Measurements from ENCODE around the gene IGLL1. TPM values are rescaled to one million over a fixed set of nuclear protein-coding genes. Genes with fewer than 3 reads are reported as not detected.
"Not testable (repeated sequence)": the region's sequence is repeated elsewhere in the genome, so short reads cannot be mapped to it uniquely, and the experiment has no call there.

Gene IGLL1
- total RNA-seq (not detected), polyA plus RNA-seq (not detected)

DNA sequence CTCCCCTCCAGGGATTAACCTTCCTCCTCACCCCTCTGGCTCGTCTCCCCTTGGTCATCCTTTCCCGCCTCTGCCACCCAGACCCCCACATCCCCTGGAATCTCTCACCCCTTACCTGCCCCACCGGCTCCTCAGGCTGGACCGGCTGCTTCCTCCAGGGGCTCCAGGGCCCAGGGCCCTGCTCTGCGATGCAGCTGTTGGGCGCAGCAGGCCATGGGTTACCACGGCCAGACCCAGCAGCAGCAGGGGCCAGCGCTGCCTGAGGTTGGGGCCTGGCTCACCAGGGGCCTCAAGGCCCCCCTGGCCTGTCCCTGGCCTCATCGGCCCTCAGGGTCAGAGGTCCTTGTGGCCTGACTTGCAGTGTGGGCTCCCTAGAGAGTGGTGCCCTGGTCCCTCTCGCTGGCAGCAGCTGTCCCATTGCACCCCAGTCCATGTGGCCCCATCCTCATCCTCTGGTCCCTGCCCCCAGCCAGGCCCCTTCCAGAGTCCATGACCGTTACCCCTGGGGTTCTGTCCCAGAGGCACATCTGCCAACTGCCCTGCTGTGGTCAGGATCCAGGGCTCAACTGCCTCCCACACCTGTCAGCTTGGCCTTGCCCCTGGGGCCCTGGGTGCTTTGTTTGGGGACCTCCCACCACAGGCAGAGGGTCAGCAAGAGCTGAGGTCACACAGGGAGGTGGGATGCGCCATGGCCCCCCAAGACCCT lies at the start of gene IGLL1:
IGLL1 (minus strand) TSS at position 421 of the 706 bp plus-strand sequence; CDS start at position 321, 100 bp downstream.
- ChIA-PET POLR2A (no interaction called here), CTCF (no interaction called here)
- Histone ChIP-seq H3K36me3 (ENCODE audit: insufficient read depth, low read length) (no peaks in the 10 kb centered on the region), H3K4me1 (ENCODE audit: insufficient read depth, low read length) (no peaks in the 10 kb centered on the region), H3K27me3 (ENCODE audit: insufficient read depth, low read length, poor library complexity, severe bottlenecking) (peaks cover 3% of the 10 kb centered on the region), H3K27ac (ENCODE audit: low read depth, low read length) (no peak within 1 kb of the TSS), H3K4me3 (ENCODE audit: low read length) (no peak within 1 kb of the TSS), H3K9me3 (ENCODE audit: low read length) (no peaks in the 10 kb centered on the region)
- H3K4me3 Mint-ChIP-seq: no peak within 1 kb of the TSS
- peaks cover 29 to 53% of the 10 kb centered on the region in 2 donors for H3K27me3 Mint-ChIP-seq
- no peak for DNase-seq
- no peaks in the 10 kb centered on the region for H3K4me1 Mint-ChIP-seq
- H3K36me3 Mint-ChIP-seq: no peaks in the 10 kb centered on the region
- no peaks in the 10 kb centered on the region for H3K9me3 Mint-ChIP-seq
- H3K27ac Mint-ChIP-seq: no peak within 1 kb of the TSS

GRCh38 chr22:23628056-23628743 lies 48.1 kb upstream of the IGLL1 start:
- H3K9me3 ChIP-seq (ENCODE audit: low read length); H3K4me1 ChIP-seq (ENCODE audit: insufficient read depth, low read length); H3K27me3 ChIP-seq (ENCODE audit: insufficient read depth, low read length, poor library complexity, severe bottlenecking); H3K4me3 ChIP-seq (ENCODE audit: low read length); H3K27ac Mint-ChIP-seq; H3K27me3 Mint-ChIP-seq; H3K4me1 Mint-ChIP-seq; H3K27ac ChIP-seq (ENCODE audit: low read depth, low read length); H3K9me3 Mint-ChIP-seq; DNase-seq; POLR2A ChIA-PET; H3K4me3 Mint-ChIP-seq; H3K36me3 Mint-ChIP-seq; H3K36me3 ChIP-seq (ENCODE audit: insufficient read depth, low read length): not testable (repeated sequence)
- CTCF ChIA-PET: interaction anchor here (0.6 to 2.4 kb wide), 3 partner anchors 14 to 222 kb away, joined by 3 to 15 read pairs (median 8); no protein-coding TSS in a partner anchor

DNA sequence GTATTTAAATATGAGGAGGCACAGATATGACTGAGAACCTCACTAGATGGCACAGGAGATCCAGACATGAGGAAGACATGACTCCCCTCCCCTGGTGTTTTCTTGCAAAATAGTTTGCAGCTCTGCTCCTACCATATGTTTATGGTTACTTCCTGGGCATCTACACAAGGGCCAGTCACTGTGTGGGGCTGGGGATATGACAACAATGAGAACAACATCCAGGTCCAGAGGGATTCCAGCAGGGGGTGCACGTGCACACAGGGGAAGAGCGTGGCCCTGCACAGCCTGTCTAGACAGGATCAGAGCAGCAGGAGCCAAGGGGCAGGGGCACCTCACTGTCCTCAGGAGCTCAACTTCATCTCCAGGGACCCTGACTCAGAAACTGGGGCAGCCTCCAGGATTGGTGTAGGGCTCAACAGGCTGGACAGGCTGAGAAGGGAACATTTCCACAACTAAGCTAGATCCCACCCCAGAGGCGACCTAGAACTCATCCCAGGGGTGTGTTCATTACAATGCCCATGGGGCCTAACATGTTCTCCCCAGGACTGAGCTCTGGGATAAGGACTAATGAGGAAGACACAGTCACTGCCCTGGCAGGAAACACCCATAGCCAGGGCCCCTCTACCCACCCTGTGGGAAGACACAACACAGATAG lies 47.4 kb upstream of the IGLL1 start:
- H3K27ac Mint-ChIP-seq: peak overlapping the region in 1 of 8 donors; percentile 40
- H3K36me3 Mint-ChIP-seq; H3K4me1 Mint-ChIP-seq; H3K27me3 Mint-ChIP-seq; H3K4me3 Mint-ChIP-seq; H3K4me1 ChIP-seq (ENCODE audit: insufficient read depth, low read length); H3K36me3 ChIP-seq (ENCODE audit: insufficient read depth, low read length); H3K9me3 Mint-ChIP-seq; H3K9me3 ChIP-seq (ENCODE audit: low read length); H3K4me3 ChIP-seq (ENCODE audit: low read length); POLR2A ChIA-PET; H3K27ac ChIP-seq (ENCODE audit: low read depth, low read length); H3K27me3 ChIP-seq (ENCODE audit: insufficient read depth, low read length, poor library complexity, severe bottlenecking): not testable (repeated sequence)
- DNase-seq: peak; percentile 35 to 69 (median 38)
- CTCF ChIA-PET: interaction anchor here (0.6 to 2.4 kb wide), 3 partner anchors 13 to 223 kb away, joined by 3 to 15 read pairs (median 8); no protein-coding TSS in a partner anchor

GRCh38 chr22:23626286-23626975 lies 46.3 kb upstream of the IGLL1 start:
- Mint-ChIP-seq H3K4me1 (no peaks in the 10 kb centered on the region), H3K36me3 (peaks cover 0 to 10% (median 4%) of the 10 kb centered on the region in 3 donors), H3K4me3 (no peak overlapping the region), H3K27ac (no peak overlapping the region), H3K9me3 (no peaks in the 10 kb centered on the region), H3K27me3 (peaks cover 0 to 2% of the 10 kb centered on the region in 2 donors)
- no peaks in the 10 kb centered on the region for H3K36me3 ChIP-seq (ENCODE audit: insufficient read depth, low read length)
- no peaks in the 10 kb centered on the region for H3K27me3 ChIP-seq (ENCODE audit: insufficient read depth, low read length, poor library complexity, severe bottlenecking)
- no peaks in the 10 kb centered on the region for H3K4me1 ChIP-seq (ENCODE audit: insufficient read depth, low read length)
- ChIA-PET POLR2A (no interaction called here), CTCF (interaction anchor here (2.4 kb wide), 1 partner anchor 219 kb away, joined by 8 read pairs; no protein-coding TSS in a partner anchor)
- H3K4me3 ChIP-seq (ENCODE audit: low read length): no peak overlapping the region
- no peak overlapping the region for H3K27ac ChIP-seq (ENCODE audit: low read depth, low read length)
- DNase-seq: no peak
- no peaks in the 10 kb centered on the region for H3K9me3 ChIP-seq (ENCODE audit: low read length)

- Mint-ChIP-seq H3K36me3 (peaks cover under 1 to 9% (median 8%) of the 10 kb centered on the region in 3 donors), H3K4me1 (no peaks in the 10 kb centered on the region), H3K27me3 (peaks cover 0 to 2% of the 10 kb centered on the region in 2 donors), H3K9me3 (no peaks in the 10 kb centered on the region), H3K27ac (no peak overlapping the region), H3K4me3 (no peak overlapping the region)
- no peak for DNase-seq
- Histone ChIP-seq H3K27ac (ENCODE audit: low read depth, low read length) (no peak overlapping the region), H3K36me3 (ENCODE audit: insufficient read depth, low read length) (no peaks in the 10 kb centered on the region), H3K4me1 (ENCODE audit: insufficient read depth, low read length) (no peaks in the 10 kb centered on the region), H3K4me3 (ENCODE audit: low read length) (no peak overlapping the region), H3K9me3 (ENCODE audit: low read length) (no peaks in the 10 kb centered on the region), H3K27me3 (ENCODE audit: insufficient read depth, low read length, poor library complexity, severe bottlenecking) (no peaks in the 10 kb centered on the region)
- POLR2A ChIA-PET: no interaction called here
- CTCF ChIA-PET: no interaction called here
Observed at GRCh38 chr22:23622634-23623033, 42.5 kb upstream of the IGLL1 start.

DNA sequence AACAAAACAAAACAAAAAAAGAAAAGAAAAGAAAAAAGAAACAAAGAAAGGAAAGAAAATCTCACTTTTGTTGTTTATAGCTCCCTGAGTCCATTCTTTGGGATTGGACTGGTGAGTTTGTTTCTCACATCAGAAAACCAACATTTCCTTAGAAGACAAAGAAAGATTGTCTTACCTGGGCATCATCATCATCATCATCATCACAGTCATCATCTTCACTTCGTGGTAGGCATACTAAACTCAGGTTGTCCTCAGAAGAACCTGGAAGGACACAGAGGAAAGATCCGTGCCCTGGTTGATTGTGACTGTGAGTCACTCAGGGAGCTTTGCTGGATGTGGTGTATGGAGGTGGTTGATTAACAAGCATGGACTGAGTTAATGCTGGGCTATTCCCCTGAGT lies 41.8 kb upstream of the IGLL1 start:
- H3K4me1 ChIP-seq (ENCODE audit: insufficient read depth, low read length); H3K9me3 Mint-ChIP-seq; H3K4me1 Mint-ChIP-seq; POLR2A ChIA-PET; H3K36me3 ChIP-seq (ENCODE audit: insufficient read depth, low read length); H3K27me3 Mint-ChIP-seq; H3K4me3 ChIP-seq (ENCODE audit: low read length); H3K27me3 ChIP-seq (ENCODE audit: insufficient read depth, low read length, poor library complexity, severe bottlenecking); CTCF ChIA-PET; H3K9me3 ChIP-seq (ENCODE audit: low read length); H3K4me3 Mint-ChIP-seq; H3K27ac ChIP-seq (ENCODE audit: low read depth, low read length); DNase-seq: not testable (repeated sequence)
- peaks cover 3 to 13% (median 10%) of the 10 kb centered on the region in 3 donors for H3K36me3 Mint-ChIP-seq
- H3K27ac Mint-ChIP-seq: peak overlapping the region in 1 of 8 donors; percentile 30

DNA sequence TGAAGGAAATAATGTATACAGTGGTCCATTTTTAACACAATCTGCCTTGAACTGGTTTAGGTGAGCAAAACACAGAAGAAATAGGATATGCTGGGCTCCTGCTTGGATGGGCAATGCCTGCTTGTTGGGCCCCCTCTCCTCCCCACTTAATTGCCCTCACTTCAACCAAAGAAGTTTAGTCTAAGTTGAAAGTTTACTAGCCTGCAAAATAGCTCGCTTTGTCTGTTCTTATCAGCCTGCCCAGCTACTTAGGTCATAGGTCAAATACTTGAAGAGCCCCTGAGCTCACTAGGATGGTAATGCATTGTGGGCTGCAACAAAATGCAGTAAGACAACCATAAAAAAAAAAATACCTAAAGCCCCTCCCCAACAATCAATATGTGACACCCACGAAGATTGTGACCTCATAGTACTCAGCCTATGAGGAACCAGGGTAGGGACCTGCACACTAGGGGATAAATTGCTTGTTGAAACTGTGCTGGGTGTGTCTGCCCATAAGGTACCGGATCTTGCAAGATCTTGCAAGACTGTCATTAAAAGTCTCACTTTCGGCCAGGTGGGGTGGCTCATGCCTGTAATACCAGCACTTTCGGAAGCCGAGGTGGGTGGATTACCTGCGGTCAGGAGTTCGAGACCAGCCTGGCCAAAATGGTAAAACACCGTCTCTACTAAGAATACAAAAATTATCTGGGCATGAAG lies 41.1 kb upstream of the IGLL1 start:
- no peak overlapping the region for H3K4me3 Mint-ChIP-seq
- no peaks in the 10 kb centered on the region for H3K9me3 Mint-ChIP-seq
- CTCF ChIA-PET: no interaction called here
- H3K27ac Mint-ChIP-seq: no peak overlapping the region
- Histone ChIP-seq H3K27me3 (ENCODE audit: insufficient read depth, low read length, poor library complexity, severe bottlenecking) (no peaks in the 10 kb centered on the region), H3K4me3 (ENCODE audit: low read length) (no peak overlapping the region), H3K4me1 (ENCODE audit: insufficient read depth, low read length) (no peaks in the 10 kb centered on the region), H3K27ac (ENCODE audit: low read depth, low read length) (no peak overlapping the region), H3K9me3 (ENCODE audit: low read length) (no peaks in the 10 kb centered on the region), H3K36me3 (ENCODE audit: insufficient read depth, low read length) (no peaks in the 10 kb centered on the region)
- no peak for DNase-seq
- no peaks in the 10 kb centered on the region for H3K4me1 Mint-ChIP-seq
- H3K27me3 Mint-ChIP-seq: no peaks in the 10 kb centered on the region
- POLR2A ChIA-PET: no interaction called here
- H3K36me3 Mint-ChIP-seq: peaks cover 3 to 13% (median 10%) of the 10 kb centered on the region in 3 donors

Data from CD8-positive, alpha-beta memory T cell (primary cell).